ENCODE data around the gene RDH5.

RDH5 gene, protein sequence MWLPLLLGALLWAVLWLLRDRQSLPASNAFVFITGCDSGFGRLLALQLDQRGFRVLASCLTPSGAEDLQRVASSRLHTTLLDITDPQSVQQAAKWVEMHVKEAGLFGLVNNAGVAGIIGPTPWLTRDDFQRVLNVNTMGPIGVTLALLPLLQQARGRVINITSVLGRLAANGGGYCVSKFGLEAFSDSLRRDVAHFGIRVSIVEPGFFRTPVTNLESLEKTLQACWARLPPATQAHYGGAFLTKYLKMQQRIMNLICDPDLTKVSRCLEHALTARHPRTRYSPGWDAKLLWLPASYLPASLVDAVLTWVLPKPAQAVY

DNA sequence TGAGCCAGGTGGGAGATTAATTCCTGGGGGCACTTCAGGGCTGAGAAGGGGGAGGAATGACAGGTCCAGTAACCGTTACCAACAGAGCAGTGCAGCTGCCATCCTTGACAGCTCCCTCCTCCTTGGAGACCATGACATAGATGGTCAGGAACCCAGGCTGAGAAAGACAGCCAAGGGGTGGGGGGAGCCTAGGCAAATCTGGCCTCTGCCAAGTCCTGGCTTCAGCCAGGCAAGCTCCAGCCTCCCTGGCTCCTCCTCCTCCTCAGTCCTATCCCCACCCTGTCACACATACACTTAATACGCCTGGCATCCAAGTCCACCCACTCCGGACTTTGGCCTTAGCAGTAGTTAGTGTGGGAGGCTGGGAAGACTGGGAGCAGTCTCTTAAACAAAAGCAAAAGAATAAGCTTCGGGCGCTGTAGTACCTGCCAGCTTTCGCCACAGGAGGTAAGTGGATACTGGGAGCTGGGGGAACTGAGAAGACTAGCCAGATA lies at the start of gene RDH5:
RDH5 (plus strand) TSS at position 323 of the 494 bp plus-strand sequence. CDS start 792 bp downstream, outside the sequence.
- TF ChIP-seq, protein P1, sequence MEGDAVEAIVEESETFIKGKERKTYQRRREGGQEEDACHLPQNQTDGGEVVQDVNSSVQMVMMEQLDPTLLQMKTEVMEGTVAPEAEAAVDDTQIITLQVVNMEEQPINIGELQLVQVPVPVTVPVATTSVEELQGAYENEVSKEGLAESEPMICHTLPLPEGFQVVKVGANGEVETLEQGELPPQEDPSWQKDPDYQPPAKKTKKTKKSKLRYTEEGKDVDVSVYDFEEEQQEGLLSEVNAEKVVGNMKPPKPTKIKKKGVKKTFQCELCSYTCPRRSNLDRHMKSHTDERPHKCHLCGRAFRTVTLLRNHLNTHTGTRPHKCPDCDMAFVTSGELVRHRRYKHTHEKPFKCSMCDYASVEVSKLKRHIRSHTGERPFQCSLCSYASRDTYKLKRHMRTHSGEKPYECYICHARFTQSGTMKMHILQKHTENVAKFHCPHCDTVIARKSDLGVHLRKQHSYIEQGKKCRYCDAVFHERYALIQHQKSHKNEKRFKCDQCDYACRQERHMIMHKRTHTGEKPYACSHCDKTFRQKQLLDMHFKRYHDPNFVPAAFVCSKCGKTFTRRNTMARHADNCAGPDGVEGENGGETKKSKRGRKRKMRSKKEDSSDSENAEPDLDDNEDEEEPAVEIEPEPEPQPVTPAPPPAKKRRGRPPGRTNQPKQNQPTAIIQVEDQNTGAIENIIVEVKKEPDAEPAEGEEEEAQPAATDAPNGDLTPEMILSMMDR (IDR thresholded peaks at IDR 0.05; ENCODE audit: low read depth, low read length), result no peak
- in situ Hi-C loops (cut with HindIII; ENCODE audit: low sequenced_read_pairs), result no loop called here
- H3K4me3 ChIP-seq (ENCODE audit: low read depth, low read length), result no peak within 1 kb of the TSS
- peak; percentile 78 for DNase-seq (ENCODE audit: low read depth, low spot score)

DNA sequence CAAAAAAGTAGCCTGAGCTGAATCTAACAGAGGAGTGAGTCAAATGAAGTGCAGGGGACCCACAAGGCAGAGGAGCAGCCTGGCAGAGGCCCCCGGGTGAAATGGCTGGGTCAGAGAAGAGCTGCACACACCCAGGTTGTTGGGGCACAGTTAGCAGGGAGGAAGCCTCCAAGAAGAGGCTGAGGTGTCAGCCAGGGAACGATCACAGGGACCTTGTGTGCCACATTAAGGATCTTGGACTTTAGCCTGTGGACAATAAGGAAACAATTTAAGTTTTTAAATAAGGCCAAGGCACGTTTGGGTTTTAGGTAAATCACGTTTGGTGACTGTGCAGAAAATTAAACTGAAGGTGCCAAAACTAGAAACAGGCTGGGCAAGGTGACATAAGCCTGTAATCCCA lies 48.4 kb upstream of the RDH5 start:
- no peak overlapping the region for H3K4me3 ChIP-seq (ENCODE audit: low read depth, low read length)
- no peak for DNase-seq (ENCODE audit: low read depth, low spot score)
- TF ChIP-seq, protein P1 (IDR thresholded peaks at IDR 0.05; ENCODE audit: low read depth, low read length), result no peak
- in situ Hi-C loops (cut with HindIII; ENCODE audit: low sequenced_read_pairs), result no loop called here

DNA sequence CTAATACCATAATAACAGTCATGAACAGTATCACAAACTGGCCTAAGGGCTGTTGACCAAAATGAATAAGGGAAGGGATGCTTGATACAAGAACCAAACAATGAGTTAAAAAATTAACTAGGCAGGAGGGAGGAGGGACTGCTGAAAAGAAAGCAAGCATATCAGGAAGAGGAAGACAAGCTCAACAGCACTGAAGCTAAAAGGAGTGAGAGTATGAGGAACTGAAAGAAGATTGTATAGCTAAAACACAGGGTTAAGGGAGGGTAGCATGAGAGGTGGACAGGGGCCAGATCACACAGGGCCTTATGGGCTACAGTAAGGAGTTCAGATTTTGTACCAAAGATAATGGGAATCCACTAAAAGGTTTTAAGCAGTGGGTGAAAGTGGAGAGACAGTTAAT lies 46.6 kb upstream of the RDH5 start:
- H3K4me3 ChIP-seq (ENCODE audit: low read depth, low read length), result no peak overlapping the region
- in situ Hi-C loops (cut with HindIII; ENCODE audit: low sequenced_read_pairs), result no loop called here
- no peak for DNase-seq (ENCODE audit: low read depth, low spot score)
- TF ChIP-seq, protein P1 (IDR thresholded peaks at IDR 0.05; ENCODE audit: low read depth, low read length), result no peak

DNA sequence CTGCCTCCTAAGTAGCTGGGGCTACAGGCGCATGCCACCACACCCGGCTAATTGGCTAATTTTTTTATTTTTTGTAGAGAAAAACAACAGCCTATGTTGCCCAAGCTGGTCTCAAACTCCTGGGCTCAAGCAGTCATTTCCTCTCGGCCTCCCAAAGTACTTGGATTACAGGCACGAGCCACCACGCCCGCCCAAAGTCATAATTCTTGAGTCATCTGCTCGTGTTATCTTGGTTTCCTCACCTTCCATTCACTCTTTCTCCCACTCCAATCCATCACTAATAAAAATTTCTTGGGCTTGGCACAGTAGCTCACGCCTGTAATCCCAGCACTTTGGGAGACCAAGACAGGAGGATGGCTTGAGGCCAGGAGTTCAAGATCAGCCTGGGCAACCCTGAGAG lies 44.5 kb upstream of the RDH5 start:
- no peak for DNase-seq (ENCODE audit: low read depth, low spot score)
- no peak overlapping the region for H3K4me3 ChIP-seq (ENCODE audit: low read depth, low read length)
- in situ Hi-C loops (cut with HindIII; ENCODE audit: low sequenced_read_pairs), result no loop called here
- TF ChIP-seq, protein P1 (IDR thresholded peaks at IDR 0.05; ENCODE audit: low read depth, low read length), result no peak

DNA sequence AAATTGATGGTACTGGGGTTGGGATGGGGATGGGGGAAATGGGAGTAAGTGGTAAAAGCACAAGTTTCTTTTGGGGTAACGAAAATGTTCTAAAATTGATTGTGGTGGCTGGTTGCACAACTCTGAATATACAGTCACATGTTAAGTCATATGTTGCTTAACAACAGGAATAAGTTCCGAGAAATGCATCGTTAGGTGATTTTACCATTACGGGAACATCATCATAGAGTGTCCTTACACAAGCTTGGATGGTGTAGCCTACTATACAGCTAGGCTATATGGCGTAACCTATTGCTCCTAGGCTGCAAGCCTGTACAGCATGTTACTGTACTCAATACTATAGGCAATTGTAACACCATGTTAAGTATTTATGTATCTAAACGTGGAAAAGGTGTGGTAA lies 43.5 kb upstream of the RDH5 start:
- H3K4me3 ChIP-seq (ENCODE audit: low read depth, low read length), result no peak overlapping the region
- in situ Hi-C loops (cut with HindIII; ENCODE audit: low sequenced_read_pairs), result no loop called here
- TF ChIP-seq, protein P1 (IDR thresholded peaks at IDR 0.05; ENCODE audit: low read depth, low read length), result no peak
- DNase-seq (ENCODE audit: low read depth, low spot score), result no peak

DNA sequence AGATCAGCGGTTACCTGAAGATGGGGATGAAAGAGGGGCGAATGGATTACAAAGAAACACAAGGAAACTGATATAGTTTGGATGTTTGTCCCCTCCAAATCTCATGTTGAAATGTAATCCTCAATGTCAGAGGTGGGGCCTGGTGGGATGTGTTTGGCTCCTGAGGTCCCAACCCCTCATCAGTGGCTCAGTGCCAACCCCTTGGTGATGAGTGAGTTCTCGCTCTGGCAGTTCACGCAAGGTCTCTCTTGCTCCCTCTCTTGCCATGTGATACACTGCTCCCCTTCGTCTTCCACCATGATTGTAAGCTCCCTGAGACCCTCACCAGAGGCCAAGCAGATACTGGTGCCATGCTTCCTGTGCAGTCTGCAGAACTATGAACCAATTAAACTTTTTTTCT lies 40.5 kb upstream of the RDH5 start:
- TF ChIP-seq, protein P1 (IDR thresholded peaks at IDR 0.05; ENCODE audit: low read depth, low read length), result no peak
- H3K4me3 ChIP-seq (ENCODE audit: low read depth, low read length), result no peak overlapping the region
- no peak for DNase-seq (ENCODE audit: low read depth, low spot score)
- in situ Hi-C loops (cut with HindIII; ENCODE audit: low sequenced_read_pairs), result no loop called here
